Right atrium auricular region (tissue), 2 donors: Measurements from ENCODE around the gene WNT7A. TPM values are rescaled to one million over a fixed set of nuclear protein-coding genes. Genes with fewer than 3 reads are reported as not detected.

Experiments
- DNase-seq: peaks from one replicate; pipeline ENCODE4 v3.0.0-alpha.2; 2019; ENCODE audit warnings: low spot score
- H3K27ac ChIP-seq, 2 donors: fragments of 200-600 bp; sonication (generic); 1 replicate in 1 of 2; 2 replicates in 1 of 2; pipeline ENCODE4 v1.5.1; 2016 to 2019
- H3K27me3 ChIP-seq, 2 donors: fragments of 200-600 bp; sonication (generic); one replicate each; pipeline versions ENCODE4 v1.5.1 to v1.6.0; 2017 to 2019
- H3K36me3 ChIP-seq: fragments of 200-600 bp; sonication (generic); one replicate; pipeline ENCODE4 v1.5.1; 2016
- H3K4me1 ChIP-seq, 2 donors: fragments of 200-600 bp; sonication (generic); one replicate each; pipeline versions ENCODE4 v1.5.1 to v1.6.0; 2017 to 2019
- H3K4me3 ChIP-seq, 2 donors: fragments of 200-600 bp; sonication (generic); 1 replicate in 1 of 2; 2 replicates in 1 of 2; pipeline ENCODE4 v1.5.1; 2017 to 2019; ENCODE audit warnings: mild to moderate bottlenecking in 1 of 2, moderate library complexity in 1 of 2
- H3K9me3 ChIP-seq, 2 donors: fragments of 200-600 bp; sonication (generic); one replicate each; pipeline ENCODE4 v1.5.1; 2019
- CTCF ChIP-seq, 2 donors: fragments of 200-600 bp; sonication (generic); IDR thresholded peaks; one replicate each; pipeline ENCODE4 v1.5.1; 2019; ENCODE audit warnings: antibody characterized with exemption in 2 of 2
- total RNA-seq, 2 donors: library from RNA; depleted of rRNA; stranded (reverse); fragments of >200 nt; gene quantifications; one replicate each; pipeline ENCODE4 v1.1.0, GENCODE V29; 2016

Gene WNT7A
- total RNA-seq, 2 donors from 2014 or later: not detected

DNA sequence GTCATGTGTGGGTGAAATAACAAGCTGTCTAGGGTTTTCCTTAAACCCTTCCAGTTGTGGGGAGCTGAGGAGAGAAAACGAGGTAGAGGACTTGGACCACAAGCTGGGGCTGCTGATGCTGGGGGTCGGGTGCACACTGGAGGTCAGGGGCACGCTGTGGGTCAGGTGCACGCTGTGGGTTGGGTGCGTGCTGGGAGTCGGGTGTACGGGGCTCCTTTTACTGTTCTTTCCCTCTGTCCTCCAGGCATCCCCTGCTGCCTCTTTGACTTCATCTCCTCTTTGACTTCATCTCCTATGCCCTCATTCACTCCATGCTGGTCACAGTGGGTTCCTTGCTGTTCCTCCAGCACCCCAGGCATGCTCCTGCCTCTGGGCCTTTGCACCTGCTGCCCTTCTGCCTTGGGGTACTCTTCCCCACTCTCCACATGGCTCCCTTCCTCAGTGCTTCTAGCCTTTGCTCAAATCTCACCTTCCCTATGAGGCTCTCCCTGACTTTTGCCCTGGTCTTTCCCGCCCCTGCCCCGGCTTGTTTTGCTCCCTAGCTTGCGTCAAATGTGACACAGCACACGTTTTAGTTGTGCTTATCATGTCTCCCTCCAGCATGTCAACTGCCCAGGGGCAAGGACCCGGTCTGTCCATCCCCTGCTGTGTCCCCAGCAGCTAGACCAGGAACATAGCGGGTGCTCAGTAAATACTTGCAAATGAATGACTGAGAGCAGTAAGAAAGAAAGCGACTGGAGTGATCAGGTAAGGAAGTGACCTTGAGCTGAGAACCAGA lies 45.4 kb downstream of the WNT7A start:
- H3K27me3 ChIP-seq: no peaks in the 10 kb centered on the region
- H3K9me3 ChIP-seq: no peaks in the 10 kb centered on the region
- no peak overlapping the region for H3K27ac ChIP-seq
- H3K4me1 ChIP-seq: no peaks in the 10 kb centered on the region
- no peaks in the 10 kb centered on the region for H3K36me3 ChIP-seq
- DNase-seq: no peak
- TF ChIP-seq CTCF (IDR thresholded peaks at IDR 0.05): no peak
- no peak overlapping the region for H3K4me3 ChIP-seq

- no peak for TF ChIP-seq CTCF (IDR thresholded peaks at IDR 0.05)
- H3K4me3 ChIP-seq: no peak overlapping the region
- no peak for DNase-seq
- no peak overlapping the region for H3K27ac ChIP-seq
- no peaks in the 10 kb centered on the region for H3K36me3 ChIP-seq
- no peaks in the 10 kb centered on the region for H3K9me3 ChIP-seq
- H3K27me3 ChIP-seq: no peaks in the 10 kb centered on the region
- no peaks in the 10 kb centered on the region for H3K4me1 ChIP-seq
These were observed 46.2 kb downstream of the WNT7A start for GRCh38 chr3:13833506-13834257.

DNA sequence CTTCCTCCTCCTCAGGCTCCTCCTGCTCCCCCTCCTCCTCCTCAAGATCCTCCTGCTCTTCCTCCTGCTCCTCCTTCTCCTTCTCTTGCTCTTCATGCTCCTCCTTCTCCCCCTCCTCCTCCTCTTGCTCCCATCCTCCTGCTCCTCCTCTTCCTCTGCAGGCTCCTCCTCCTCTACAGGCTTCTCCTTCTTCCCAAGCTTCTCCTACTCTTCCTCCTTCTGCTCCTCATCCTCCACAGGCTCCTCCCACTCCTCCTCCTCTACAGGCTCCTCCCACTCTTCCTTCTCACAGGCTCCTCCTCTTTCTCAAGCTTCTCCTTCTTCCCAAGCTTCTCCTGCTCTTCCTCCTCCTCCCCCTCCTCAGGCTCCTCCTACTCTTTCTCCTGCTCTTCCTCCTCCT lies 47.7 kb downstream of the WNT7A start:
- DNase-seq: no peak
- Histone ChIP-seq H3K27ac (no peak overlapping the region), H3K36me3 (no peaks in the 10 kb centered on the region), H3K4me1 (no peaks in the 10 kb centered on the region), H3K27me3 (no peaks in the 10 kb centered on the region), H3K9me3 (no peaks in the 10 kb centered on the region), H3K4me3 (no peak overlapping the region)
- TF ChIP-seq CTCF (IDR thresholded peaks at IDR 0.05): no peak

DNA sequence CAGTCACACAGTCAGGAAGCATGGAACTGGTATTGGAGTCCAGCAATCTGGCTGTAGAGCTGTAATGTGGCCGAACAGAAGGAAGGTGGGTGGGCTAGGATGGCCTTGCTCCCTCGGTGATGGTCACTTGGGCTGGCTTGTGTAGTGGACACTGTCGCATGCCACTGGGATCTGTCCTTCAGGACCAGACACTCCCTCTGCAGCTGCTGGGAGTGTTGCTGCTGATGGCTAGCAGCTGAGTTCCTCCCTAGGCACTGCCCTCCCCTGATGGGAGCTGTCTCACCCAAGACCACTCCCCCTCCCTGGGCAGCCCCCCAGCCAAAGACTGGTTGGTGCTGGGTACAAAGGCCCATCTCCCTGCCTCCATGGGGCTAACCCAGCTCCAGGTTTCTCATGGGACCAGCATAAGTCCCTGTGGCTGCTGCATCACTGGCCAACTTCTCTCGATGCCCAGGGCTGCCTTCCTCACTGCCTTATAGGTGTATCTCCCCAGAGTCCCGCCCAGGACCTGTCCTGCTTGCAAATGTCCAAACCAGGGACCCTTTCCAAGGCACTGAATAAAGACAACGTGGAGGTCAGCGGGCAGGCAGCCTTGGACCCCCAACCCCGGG lies 48.4 kb downstream of the WNT7A start:
- DNase-seq: no peak
- Histone ChIP-seq H3K4me1 (no peaks in the 10 kb centered on the region), H3K27me3 (no peaks in the 10 kb centered on the region), H3K27ac (no peak overlapping the region), H3K9me3 (no peaks in the 10 kb centered on the region), H3K36me3 (no peaks in the 10 kb centered on the region), H3K4me3 (no peak overlapping the region)
- TF ChIP-seq CTCF (IDR thresholded peaks at IDR 0.05): no peak

GRCh38 chr3:13829311-13829710 lies 50.6 kb downstream of the WNT7A start:
- H3K4me1 ChIP-seq: no peaks in the 10 kb centered on the region

More at GRCh38 chr3:13829311-13829710, 50.6 kb downstream of the WNT7A start:
- Histone ChIP-seq H3K9me3 (no peaks in the 10 kb centered on the region), H3K36me3 (no peaks in the 10 kb centered on the region), H3K4me3 (no peak overlapping the region), H3K27me3 (no peaks in the 10 kb centered on the region), H3K27ac (no peak overlapping the region)
- no peak for TF ChIP-seq CTCF (IDR thresholded peaks at IDR 0.05)
- no peak for DNase-seq
